WTC11 (cell line): Measurements from ENCODE around the gene RAMACL.

Experiments
- CTCF ChIP-seq: fragments of 200-600 bp; IDR thresholded peaks from 2 replicates; pipeline ENCODE4 v1.8.0; 2022; ENCODE audit warnings: antibody characterized with exemption
- MAX ChIP-seq: sonication (generic); formaldehyde crosslinking; IDR thresholded peaks from 2 replicates; pipeline ENCODE4 v1.8.0; 2022; ENCODE audit warnings: mild to moderate bottlenecking, missing genetic modification reagents
- TEAD4 ChIP-seq: sonication (generic); formaldehyde crosslinking; IDR thresholded peaks from 2 replicates; pipeline ENCODE4 v1.8.0; 2022; ENCODE audit warnings: mild to moderate bottlenecking, missing genetic modification reagents

- TF ChIP-seq CTCF (no peak), TEAD4 (CRISPR knock-in tag) (no peak), MAX (no peak)
Observed at GRCh38 chr6:166588691-166589336, 2.3 kb upstream of the RAMACL start.
